Neural progenitor cell (in vitro differentiated cells): ENCODE measurements around the gene ZNF311. TPM values are rescaled to one million over a fixed set of nuclear protein-coding genes. Genes with fewer than 3 reads are reported as not detected.
A peak's percentile ranks its signal among the peaks of the same experiment; 100 is the strongest.
"Not testable (repeated sequence)": the region's sequence is repeated elsewhere in the genome, so short reads cannot be mapped to it uniquely, and the experiment has no call there.

Source experiments
- DNase-seq: peaks from one replicate; pipeline ENCODE4 v3.0.0-alpha.2; 2016; ENCODE audit warnings: low spot score
- H2AFZ ChIP-seq: fragments of 200-600 bp; sonication (generic); replicated peaks from 2 replicates; pipeline ENCODE4 v1.6.1; 2016; ENCODE audit warnings: antibody characterized with exemption
- H3F3A ChIP-seq: fragments of 200-600 bp; sonication (generic); 2 replicates; pipeline ENCODE4 v1.6.1; 2016; ENCODE audit warnings: antibody characterized with exemption, low read depth
- H3K27ac ChIP-seq: fragments of 200-600 bp; sonication (generic); 2 replicates; pipeline ENCODE4 v1.5.1; 2016; ENCODE audit warnings: mild to moderate bottlenecking
- H3K27me3 ChIP-seq: fragments of 200-600 bp; sonication (generic); 2 replicates; pipeline ENCODE4 v1.6.1; 2016; ENCODE audit warnings: mild to moderate bottlenecking, moderate library complexity
- H3K36me3 ChIP-seq: fragments of 200-600 bp; sonication (generic); 2 replicates; pipeline ENCODE4 v1.5.1; 2016
- H3K4me1 ChIP-seq: fragments of 200-600 bp; sonication (generic); 2 replicates; pipeline ENCODE4 v1.6.1; 2016; ENCODE audit warnings: mixed run types
- H3K4me2 ChIP-seq: fragments of 200-600 bp; sonication (generic); 2 replicates; pipeline ENCODE4 v1.6.1; 2016
- H3K4me3 ChIP-seq: fragments of 200-600 bp; sonication (generic); 2 replicates; pipeline ENCODE4 v1.5.1; 2016
- H3K79me2 ChIP-seq: fragments of 200-600 bp; sonication (generic); 2 replicates; pipeline ENCODE4 v1.6.1; 2016; ENCODE audit warnings: low read depth
- H3K9ac ChIP-seq: fragments of 200-600 bp; sonication (generic); 2 replicates; pipeline ENCODE4 v1.6.1; 2016
- H3K9me3 ChIP-seq: fragments of 200-600 bp; sonication (generic); 2 replicates; pipeline ENCODE4 v1.5.1; 2016; ENCODE audit warnings: low read depth
- H4K20me1 ChIP-seq: fragments of 200-600 bp; sonication (generic); 2 replicates; pipeline ENCODE4 v1.6.1; 2016; ENCODE audit warnings: low read depth
- H3K27ac Mint-ChIP-seq: 3 replicates; pipeline ENCODE4 v1.8.0; 2021; ENCODE audit warnings: mixed read lengths
- H3K27me3 Mint-ChIP-seq: 2 replicates; pipeline ENCODE4 v1.8.0; 2022; ENCODE audit warnings: low read depth, mild to moderate bottlenecking, inconsistent platforms, moderate library complexity, mixed read lengths; ENCODE audit not compliant: insufficient read depth
- H3K36me3 Mint-ChIP-seq: 3 replicates; pipeline ENCODE4 v1.8.0; 2021; ENCODE audit warnings: mixed read lengths
- H3K4me1 Mint-ChIP-seq: 3 replicates; pipeline ENCODE4 v1.8.0; 2021; ENCODE audit warnings: mixed read lengths
- H3K4me3 Mint-ChIP-seq: 3 replicates; pipeline ENCODE4 v1.8.0; 2021; ENCODE audit warnings: mild to moderate bottlenecking, moderate library complexity, mixed read lengths
- H3K9me3 Mint-ChIP-seq: 3 replicates; pipeline ENCODE4 v1.8.0; 2020; ENCODE audit warnings: mixed read lengths
- EZH2 ChIP-seq: fragments of 200-600 bp; sonication (generic); IDR thresholded peaks from 2 replicates; pipeline ENCODE4 v1.6.1; 2017; ENCODE audit warnings: antibody characterized with exemption, mild to moderate bottlenecking, moderate library complexity
- EZH2phosphoT487 ChIP-seq: fragments of 200-600 bp; sonication (generic); IDR thresholded peaks from 2 replicates; pipeline ENCODE4 v1.6.1; 2017; ENCODE audit warnings: antibody characterized with exemption
- total RNA-seq: library from RNA; depleted of rRNA; stranded (reverse); fragments of >200 nt; gene quantifications from 2 replicates; pipeline ENCODE4 v1.2.3, GENCODE V29; 2015; ENCODE audit warnings: low replicate concordance
- TF ChIP-seq, protein P1 (sequence below): fragments of 200-600 bp; sonication (generic); IDR thresholded peaks from 2 replicates; pipeline ENCODE4 v1.5.1; 2017; ENCODE audit warnings: antibody characterized with exemption, mild to moderate bottlenecking

ZNF311 gene
- total RNA-seq, 1 donor from 2014 or later = 1.9 TPM

GRCh38 chr6:28968476-28968875 lies 36.6 kb downstream of the ZNF311 start:
- Mint-ChIP-seq H3K9me3 (peaks cover 44% of the 10 kb centered on the region), H3K4me3 (peak overlapping the region; percentile 72), H3K4me1 (no peaks in the 10 kb centered on the region), H3K27me3 (peaks cover 13% of the 10 kb centered on the region), H3K36me3 (no peaks in the 10 kb centered on the region), H3K27ac (no peak overlapping the region)
- Histone ChIP-seq H3K4me2 (no peak overlapping the region), H3K4me3 (no peak overlapping the region), H3K9me3 (peaks cover 2% of the 10 kb centered on the region), H3F3A (no peaks in the 10 kb centered on the region), H3K79me2 (no peaks in the 10 kb centered on the region), H3K27ac (no peak overlapping the region), H2AFZ (no peak overlapping the region), H3K27me3 (no peaks in the 10 kb centered on the region), H3K36me3 (no peaks in the 10 kb centered on the region), H4K20me1 (no peaks in the 10 kb centered on the region), H3K9ac (no peak overlapping the region), H3K4me1 (no peaks in the 10 kb centered on the region)
- TF ChIP-seq, protein P1, sequence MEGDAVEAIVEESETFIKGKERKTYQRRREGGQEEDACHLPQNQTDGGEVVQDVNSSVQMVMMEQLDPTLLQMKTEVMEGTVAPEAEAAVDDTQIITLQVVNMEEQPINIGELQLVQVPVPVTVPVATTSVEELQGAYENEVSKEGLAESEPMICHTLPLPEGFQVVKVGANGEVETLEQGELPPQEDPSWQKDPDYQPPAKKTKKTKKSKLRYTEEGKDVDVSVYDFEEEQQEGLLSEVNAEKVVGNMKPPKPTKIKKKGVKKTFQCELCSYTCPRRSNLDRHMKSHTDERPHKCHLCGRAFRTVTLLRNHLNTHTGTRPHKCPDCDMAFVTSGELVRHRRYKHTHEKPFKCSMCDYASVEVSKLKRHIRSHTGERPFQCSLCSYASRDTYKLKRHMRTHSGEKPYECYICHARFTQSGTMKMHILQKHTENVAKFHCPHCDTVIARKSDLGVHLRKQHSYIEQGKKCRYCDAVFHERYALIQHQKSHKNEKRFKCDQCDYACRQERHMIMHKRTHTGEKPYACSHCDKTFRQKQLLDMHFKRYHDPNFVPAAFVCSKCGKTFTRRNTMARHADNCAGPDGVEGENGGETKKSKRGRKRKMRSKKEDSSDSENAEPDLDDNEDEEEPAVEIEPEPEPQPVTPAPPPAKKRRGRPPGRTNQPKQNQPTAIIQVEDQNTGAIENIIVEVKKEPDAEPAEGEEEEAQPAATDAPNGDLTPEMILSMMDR = no peak
- no peak for TF ChIP-seq EZH2
- DNase-seq = no peak

DNA sequence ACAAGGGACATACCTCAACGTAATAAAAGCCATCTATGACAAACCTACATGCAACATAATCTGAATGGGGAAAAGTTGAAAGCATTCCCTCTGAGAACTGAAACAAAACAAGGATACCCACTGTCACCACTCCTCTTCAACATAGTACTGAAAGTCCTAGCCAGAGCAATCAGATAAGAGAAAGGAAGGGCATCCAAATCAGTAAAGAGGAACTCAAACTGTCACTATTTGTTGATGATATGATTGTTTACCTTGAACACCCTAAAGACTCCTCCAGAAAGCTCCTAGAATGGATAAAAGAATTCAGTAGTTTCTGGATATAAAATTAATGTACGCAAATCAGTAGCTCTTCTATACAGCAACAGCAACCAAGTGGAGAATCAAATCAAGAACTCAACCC lies 39.4 kb downstream of the ZNF311 start:
- Histone ChIP-seq H2AFZ (no peak overlapping the region), H3K27me3 (no peaks in the 10 kb centered on the region), H3K79me2 (no peaks in the 10 kb centered on the region), H3K4me2 (no peak overlapping the region), H3K36me3 (no peaks in the 10 kb centered on the region), H3K4me3 (no peak overlapping the region), H3K27ac (no peak overlapping the region), H3K9me3 (peaks cover 3% of the 10 kb centered on the region), H3F3A (no peaks in the 10 kb centered on the region), H3K9ac (no peak overlapping the region), H3K4me1 (no peaks in the 10 kb centered on the region), H4K20me1 (no peaks in the 10 kb centered on the region)
- no peak for DNase-seq
- peaks cover 54% of the 10 kb centered on the region for H3K9me3 Mint-ChIP-seq
- H3K27ac Mint-ChIP-seq = no peak overlapping the region
- no peak for TF ChIP-seq EZH2phosphoT487
- TF ChIP-seq, protein P1 = no peak
- no peak for TF ChIP-seq EZH2
- no peaks in the 10 kb centered on the region for H3K36me3 Mint-ChIP-seq
- H3K4me1 Mint-ChIP-seq = no peaks in the 10 kb centered on the region
- peaks cover 10% of the 10 kb centered on the region for H3K27me3 Mint-ChIP-seq
- no peak overlapping the region for H3K4me3 Mint-ChIP-seq

DNA sequence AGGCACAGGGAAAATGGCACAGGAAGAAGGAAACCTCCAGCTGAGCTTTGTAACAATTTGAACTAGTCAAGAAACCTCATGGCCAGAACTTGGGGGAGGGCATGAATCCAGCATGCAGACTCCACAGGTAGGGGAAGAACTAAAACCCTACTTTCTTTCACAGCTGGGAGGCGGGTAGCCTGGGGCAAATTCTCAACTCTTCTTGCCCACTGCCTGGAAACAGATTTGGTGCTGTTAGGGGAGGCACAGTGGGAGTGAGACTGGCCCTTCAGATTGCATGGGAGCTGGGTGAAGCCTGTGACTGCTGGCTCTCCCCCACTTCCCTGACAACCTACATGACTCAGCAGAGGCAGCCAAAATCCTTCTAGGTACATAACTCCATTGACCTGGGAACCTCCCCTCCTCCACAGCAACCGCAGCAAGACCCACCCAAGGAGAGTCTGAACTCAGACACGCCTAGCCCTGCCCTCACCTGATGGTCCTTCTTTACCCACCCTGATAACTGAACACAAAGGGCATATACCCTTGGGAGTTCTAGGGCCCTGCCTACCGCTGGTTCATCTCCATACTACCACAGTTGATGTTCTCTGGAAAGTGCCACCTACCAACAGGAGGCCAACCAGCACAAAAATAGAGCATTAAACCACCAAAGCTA lies 44.1 kb downstream of the ZNF311 start:
- no peak overlapping the region for H3K9ac ChIP-seq
- DNase-seq = no peak
- Mint-ChIP-seq H3K36me3 (no peaks in the 10 kb centered on the region), H3K27me3 (peaks cover 7% of the 10 kb centered on the region), H3K27ac (no peak overlapping the region), H3K4me1 (no peaks in the 10 kb centered on the region), H3K9me3 (peaks cover 31% of the 10 kb centered on the region), H3K4me3 (no peak overlapping the region)
- no peak overlapping the region for H3K4me3 ChIP-seq
- peaks cover 3% of the 10 kb centered on the region for H3K9me3 ChIP-seq
- H3K27me3 ChIP-seq = no peaks in the 10 kb centered on the region
- TF ChIP-seq, protein P1 = no peak
- no peak for TF ChIP-seq EZH2
- H3K36me3 ChIP-seq = no peaks in the 10 kb centered on the region
- H3K4me2 ChIP-seq = no peak overlapping the region
- no peak overlapping the region for H3K27ac ChIP-seq
- H2AFZ ChIP-seq = no peak overlapping the region
- no peaks in the 10 kb centered on the region for H3K4me1 ChIP-seq
- no peaks in the 10 kb centered on the region for H3F3A ChIP-seq
- no peaks in the 10 kb centered on the region for H3K79me2 ChIP-seq
- H4K20me1 ChIP-seq = no peaks in the 10 kb centered on the region

DNA sequence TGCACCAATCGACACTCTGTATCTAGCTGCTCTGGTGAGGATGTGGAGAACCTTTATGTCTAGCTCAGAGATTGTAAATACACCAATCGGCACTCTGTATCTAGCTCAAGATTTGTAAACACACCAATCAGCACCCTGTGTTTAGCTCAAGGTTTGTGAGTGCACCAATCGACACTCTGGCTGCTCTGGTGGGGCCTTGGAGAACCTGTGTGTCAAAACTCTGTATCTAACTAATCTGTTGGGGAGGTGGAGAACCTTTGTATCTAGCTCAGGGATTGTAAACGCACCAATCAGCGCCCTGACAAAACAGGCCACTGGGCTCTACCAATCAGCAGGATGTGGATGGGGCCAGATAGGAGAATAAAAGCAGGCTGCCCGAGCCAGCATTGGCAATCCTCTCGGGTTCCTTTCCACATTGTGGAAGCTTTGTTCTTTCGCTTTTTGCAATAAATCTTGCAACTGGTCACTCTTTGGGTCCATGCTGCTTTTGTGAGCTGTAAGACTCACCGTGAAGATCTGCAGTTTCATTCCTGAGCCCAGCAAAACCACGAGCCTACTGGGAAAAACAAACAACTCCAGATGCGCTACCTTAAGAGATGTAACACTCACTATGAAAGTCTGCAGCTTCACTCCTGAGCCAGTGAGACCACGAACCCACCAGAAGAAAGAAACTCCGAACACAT lies 46.4 kb downstream of the ZNF311 start:
- H3K4me1 ChIP-seq, H3K4me2 ChIP-seq, H3K36me3 ChIP-seq, H4K20me1 ChIP-seq, H3K79me2 ChIP-seq, H3K4me1 Mint-ChIP-seq, H3K4me3 Mint-ChIP-seq, H2AFZ ChIP-seq, H3K27ac Mint-ChIP-seq, H3K27me3 ChIP-seq, H3K27ac ChIP-seq, H3K9ac ChIP-seq, H3K36me3 Mint-ChIP-seq, DNase-seq, H3K9me3 ChIP-seq, H3F3A ChIP-seq, H3K4me3 ChIP-seq: not testable (repeated sequence)
- Mint-ChIP-seq H3K9me3 (peaks cover 21% of the 10 kb centered on the region), H3K27me3 (peaks cover 12% of the 10 kb centered on the region)

GRCh38 chr6:28957795-28958314 lies 47.3 kb downstream of the ZNF311 start:
- not testable (repeated sequence) for H3K4me3 Mint-ChIP-seq, H3K27ac Mint-ChIP-seq, H3K79me2 ChIP-seq, H3K4me3 ChIP-seq, H3K4me1 ChIP-seq, H3K27ac ChIP-seq, H3K27me3 ChIP-seq, H3K4me1 Mint-ChIP-seq, H2AFZ ChIP-seq, H4K20me1 ChIP-seq, H3K9ac ChIP-seq, H3K36me3 Mint-ChIP-seq, H3F3A ChIP-seq, H3K4me2 ChIP-seq, DNase-seq, H3K9me3 ChIP-seq, H3K36me3 ChIP-seq
- peaks cover 22% of the 10 kb centered on the region for H3K9me3 Mint-ChIP-seq
- H3K27me3 Mint-ChIP-seq = peaks cover 19% of the 10 kb centered on the region
